Testis (tissue), 3 donors: Measurements from ENCODE around the gene RAB33B. TPM values are rescaled to one million over a fixed set of nuclear protein-coding genes. Genes with fewer than 3 reads are reported as not detected.
"Not testable (repeated sequence)": the region's sequence is repeated elsewhere in the genome, so short reads cannot be mapped to it uniquely, and the experiment has no call there.

ENCODE experiments used
- DNase-seq: peaks from one replicate; pipeline ENCODE4 v3.0.0-alpha.2; 2019
- H3K27ac ChIP-seq, 2 donors: fragments of 200-600 bp; sonication (generic); one replicate each; pipeline ENCODE4 v1.5.1; 2019
- H3K27me3 ChIP-seq: fragments of 200-600 bp; sonication (generic); one replicate; pipeline ENCODE4 v1.5.1; 2019
- H3K36me3 ChIP-seq: fragments of 200-600 bp; sonication (generic); one replicate; pipeline ENCODE4 v1.5.1; 2017; ENCODE audit warnings: low read depth; ENCODE audit errors: missing control alignments
- H3K4me1 ChIP-seq: fragments of 200-600 bp; sonication (generic); one replicate; pipeline ENCODE4 v1.5.1; 2019
- H3K4me3 ChIP-seq, 2 donors: fragments of 200-600 bp; sonication (generic); one replicate each; pipeline ENCODE4 v1.5.1; 2017 to 2019
- H3K9me3 ChIP-seq: fragments of 200-600 bp; sonication (generic); one replicate; pipeline ENCODE4 v1.5.1; 2017
- CTCF ChIP-seq, 3 experiments: fragments of 450-650 bp in 2 of 3; fragments of 200-600 bp in 1 of 3; sonication (generic) in 1 of 3; IDR thresholded peaks; one replicate each; pipeline ENCODE4 v1.5.1; 2016 to 2019; ENCODE audit warnings: antibody characterized with exemption in 3 of 3, mild to moderate bottlenecking in 2 of 3, moderate library complexity in 1 of 3
- POLR2A ChIP-seq: fragments of 450-650 bp; IDR thresholded peaks from one replicate; pipeline ENCODE4 v1.6.1; 2017; ENCODE audit warnings: antibody characterized with exemption, mild to moderate bottlenecking, moderate library complexity
- WGBS, 2 donors: methylation state at CpG; one replicate each; pipeline ENCODE4 v1.1.5; 2018; 5-methylcytosine and 5-hydroxymethylcytosine counted together
- intact Hi-C: fragments of 100-400 bp; cut with DNase I; formaldehyde crosslinking; loops from one replicate; pipeline ENCODE4 v1.15.1; 2023; ENCODE audit warnings: low total_unique reads
- polyA plus RNA-seq: library from polyadenylated mRNA; stranded (reverse); fragments of 350-450 nt; fragmentation: Illumina TruSeq; extraction: RNeasy Lipid Tissue Mini Kit (QIAGEN cat#74804); gene quantifications from one replicate; pipeline ENCODE4 v1.2.3, GENCODE V29; 2014; ENCODE audit warnings: low read depth, low replicate concordance; ENCODE audit not compliant: insufficient read depth
- total RNA-seq, 2 donors: library from RNA; depleted of rRNA; stranded (reverse); fragments of >200 nt; gene quantifications; one replicate each; pipeline ENCODE4 v1.2.3, GENCODE V29; 2016

RAB33B gene
- total and polyA plus RNA-seq, 3 donors from 2014 or later, result 8.8 to 12.1 (median 10.9) TPM

GRCh38 chr4:139443661-139444060 is 10.3 kb upstream of the RAB33B start:
- no peaks in the 10 kb centered on the region for H3K36me3 ChIP-seq
- no peak for DNase-seq
- no peaks in the 10 kb centered on the region for H3K27me3 ChIP-seq
- H3K4me3 ChIP-seq, result no peak overlapping the region
- H3K9me3 ChIP-seq, result no peaks in the 10 kb centered on the region
- H3K27ac ChIP-seq, result no peak overlapping the region
- 90 to 94% methylated on average over 7 of the region's 7 CpGs for WGBS, 2 donors
- intact Hi-C loops, result no loop called here
- no peaks in the 10 kb centered on the region for H3K4me1 ChIP-seq
- no peak for TF ChIP-seq CTCF (IDR thresholded peaks at IDR 0.05)
- TF ChIP-seq POLR2A, result no peak

- H3K9me3 ChIP-seq, H3K36me3 ChIP-seq, H3K4me1 ChIP-seq, intact Hi-C loops, H3K27me3 ChIP-seq, DNase-seq, H3K27ac ChIP-seq, H3K4me3 ChIP-seq: not testable (repeated sequence)
- 78 to 94% methylated on average over 3 of the region's 3 CpGs for WGBS, 2 donors
Measured at GRCh38 chr4:139444881-139445280, 9.0 kb upstream of the RAB33B start.

GRCh38 chr4:139447078-139447477 is 6.8 kb upstream of the RAB33B start:
- WGBS, 2 donors, result 96 to 97% methylated on average over 4 of the region's 4 CpGs
- H3K27me3 ChIP-seq, H3K4me1 ChIP-seq, DNase-seq, H3K27ac ChIP-seq, intact Hi-C loops, H3K4me3 ChIP-seq, H3K9me3 ChIP-seq, H3K36me3 ChIP-seq: not testable (repeated sequence)

- TF ChIP-seq POLR2A (no peak), CTCF (IDR thresholded peaks at IDR 0.05) (no peak)
- intact Hi-C loops, result loop anchor here (10.0 kb wide), 1 partner anchor 156 kb away; no protein-coding TSS in a partner anchor
Measured at GRCh38 chr4:139450586-139450985, 3.3 kb upstream of the RAB33B start.

GRCh38 chr4:139451997-139452396 is 1.9 kb upstream of the RAB33B start:
- TF ChIP-seq CTCF (IDR thresholded peaks at IDR 0.05), result no peak
- no peak for TF ChIP-seq POLR2A
- no peak for DNase-seq
- H3K27me3 ChIP-seq, result no peaks in the 10 kb centered on the region
- H3K36me3 ChIP-seq, result no peaks in the 10 kb centered on the region
- intact Hi-C loops, result loop anchor here (10.0 kb wide), 1 partner anchor 157 kb away; no protein-coding TSS in a partner anchor
- no peak overlapping the region for H3K4me3 ChIP-seq
- no peak overlapping the region for H3K27ac ChIP-seq
- H3K4me1 ChIP-seq, result peaks cover 25% of the 10 kb centered on the region
- no peaks in the 10 kb centered on the region for H3K9me3 ChIP-seq
- 58 to 68% methylated on average over 1 of the region's 1 CpG for WGBS, 2 donors

More at GRCh38 chr4:139450586-139450985, 3.3 kb upstream of the RAB33B start:
- H3K4me1 ChIP-seq, result peaks cover 19% of the 10 kb centered on the region
- H3K36me3 ChIP-seq, result no peaks in the 10 kb centered on the region
- no peaks in the 10 kb centered on the region for H3K27me3 ChIP-seq
- whole genome bisulfite sequencing, 2 donors, result 68 to 92% methylated on average over 2 of the region's 2 CpGs
- no peak overlapping the region for H3K4me3 ChIP-seq
- no peak overlapping the region for H3K27ac ChIP-seq
- no peak for DNase-seq
- H3K9me3 ChIP-seq, result no peaks in the 10 kb centered on the region

GRCh38 chr4:139453041-139453370 is 915 bp upstream of the RAB33B start:
- no peak for DNase-seq
- Histone ChIP-seq H3K27me3 (no peaks in the 10 kb centered on the region), H3K36me3 (no peaks in the 10 kb centered on the region), H3K27ac (peak overlapping the region; percentile 95 to 98), H3K4me3 (peak overlapping the region; percentile 92 to 93), H3K9me3 (no peaks in the 10 kb centered on the region), H3K4me1 (peaks cover 27% of the 10 kb centered on the region)
- 2 to 4% methylated on average over 5 to 15 of the region's 15 CpGs for whole genome bisulfite sequencing, 2 donors
- intact Hi-C loops, result loop anchor here (10.0 kb wide), 1 partner anchor 158 kb away; no protein-coding TSS in a partner anchor
- peak in 1 of 3 experiments; percentile 29 for TF ChIP-seq CTCF (IDR thresholded peaks at IDR 0.05)
- TF ChIP-seq POLR2A, result no peak
